GM23338 (cell line): Measurements from ENCODE around the gene LSP1. TPM values are rescaled to one million over a fixed set of nuclear protein-coding genes. Genes with fewer than 3 reads are reported as not detected.

Experiments
- EZH2phosphoT487 ChIP-seq: fragments of 200-600 bp; sonication (generic); IDR thresholded peaks from one replicate; pipeline ENCODE4 v1.8.1; 2018; ENCODE audit warnings: antibody characterized with exemption; ENCODE audit not compliant: unreplicated experiment
- polyA plus RNA-seq: library from polyadenylated mRNA; unstranded; fragments of >200 nt; fragmentation: Nextera tagmentation; extraction: Ambion mirVana; gene quantifications from 2 replicates; pipeline ENCODE4 v1.2.1, GENCODE V29; 2016
- total RNA-seq: library from RNA; depleted of rRNA; stranded (reverse); fragments of >200 nt; shearing (Covaris generic); gene quantifications from 2 replicates; pipeline ENCODE4 v1.2.3, GENCODE V29; 2014
- TF ChIP-seq, protein P1 (sequence below): fragments of 250-450 bp; sonication (Bioruptor Pico); IDR thresholded peaks from 2 replicates; pipeline ENCODE4 v1.5.0; 2020; ENCODE audit warnings: mild to moderate bottlenecking, moderate library complexity
- TF ChIP-seq, protein P2 (sequence below): IDR thresholded peaks from one replicate; pipeline ENCODE4 v1.6.1; 2018; ENCODE audit warnings: antibody characterized with exemption; ENCODE audit not compliant: unreplicated experiment
- TF ChIP-seq, protein P3 (sequence below), 2 experiments: fragments of 200-600 bp in 1 of 2; sonication (generic) in 1 of 2; conservative IDR thresholded peaks; 2 replicates each; pipeline versions ENCODE4 v1.5.1 to v1.6.1; 2016 to 2017; ENCODE audit warnings: antibody characterized with exemption in 2 of 2, low read depth in 2 of 2, mild to moderate bottlenecking in 2 of 2, moderate library complexity in 1 of 2

Gene LSP1
- total and polyA plus RNA-seq, 2 experiments from 2014 or later: 0.84 TPM; not detected in 1

GRCh38 chr11:1864831-1865665 lies 12.2 kb downstream of the LSP1 start (continued):
- TF ChIP-seq, protein P1, sequence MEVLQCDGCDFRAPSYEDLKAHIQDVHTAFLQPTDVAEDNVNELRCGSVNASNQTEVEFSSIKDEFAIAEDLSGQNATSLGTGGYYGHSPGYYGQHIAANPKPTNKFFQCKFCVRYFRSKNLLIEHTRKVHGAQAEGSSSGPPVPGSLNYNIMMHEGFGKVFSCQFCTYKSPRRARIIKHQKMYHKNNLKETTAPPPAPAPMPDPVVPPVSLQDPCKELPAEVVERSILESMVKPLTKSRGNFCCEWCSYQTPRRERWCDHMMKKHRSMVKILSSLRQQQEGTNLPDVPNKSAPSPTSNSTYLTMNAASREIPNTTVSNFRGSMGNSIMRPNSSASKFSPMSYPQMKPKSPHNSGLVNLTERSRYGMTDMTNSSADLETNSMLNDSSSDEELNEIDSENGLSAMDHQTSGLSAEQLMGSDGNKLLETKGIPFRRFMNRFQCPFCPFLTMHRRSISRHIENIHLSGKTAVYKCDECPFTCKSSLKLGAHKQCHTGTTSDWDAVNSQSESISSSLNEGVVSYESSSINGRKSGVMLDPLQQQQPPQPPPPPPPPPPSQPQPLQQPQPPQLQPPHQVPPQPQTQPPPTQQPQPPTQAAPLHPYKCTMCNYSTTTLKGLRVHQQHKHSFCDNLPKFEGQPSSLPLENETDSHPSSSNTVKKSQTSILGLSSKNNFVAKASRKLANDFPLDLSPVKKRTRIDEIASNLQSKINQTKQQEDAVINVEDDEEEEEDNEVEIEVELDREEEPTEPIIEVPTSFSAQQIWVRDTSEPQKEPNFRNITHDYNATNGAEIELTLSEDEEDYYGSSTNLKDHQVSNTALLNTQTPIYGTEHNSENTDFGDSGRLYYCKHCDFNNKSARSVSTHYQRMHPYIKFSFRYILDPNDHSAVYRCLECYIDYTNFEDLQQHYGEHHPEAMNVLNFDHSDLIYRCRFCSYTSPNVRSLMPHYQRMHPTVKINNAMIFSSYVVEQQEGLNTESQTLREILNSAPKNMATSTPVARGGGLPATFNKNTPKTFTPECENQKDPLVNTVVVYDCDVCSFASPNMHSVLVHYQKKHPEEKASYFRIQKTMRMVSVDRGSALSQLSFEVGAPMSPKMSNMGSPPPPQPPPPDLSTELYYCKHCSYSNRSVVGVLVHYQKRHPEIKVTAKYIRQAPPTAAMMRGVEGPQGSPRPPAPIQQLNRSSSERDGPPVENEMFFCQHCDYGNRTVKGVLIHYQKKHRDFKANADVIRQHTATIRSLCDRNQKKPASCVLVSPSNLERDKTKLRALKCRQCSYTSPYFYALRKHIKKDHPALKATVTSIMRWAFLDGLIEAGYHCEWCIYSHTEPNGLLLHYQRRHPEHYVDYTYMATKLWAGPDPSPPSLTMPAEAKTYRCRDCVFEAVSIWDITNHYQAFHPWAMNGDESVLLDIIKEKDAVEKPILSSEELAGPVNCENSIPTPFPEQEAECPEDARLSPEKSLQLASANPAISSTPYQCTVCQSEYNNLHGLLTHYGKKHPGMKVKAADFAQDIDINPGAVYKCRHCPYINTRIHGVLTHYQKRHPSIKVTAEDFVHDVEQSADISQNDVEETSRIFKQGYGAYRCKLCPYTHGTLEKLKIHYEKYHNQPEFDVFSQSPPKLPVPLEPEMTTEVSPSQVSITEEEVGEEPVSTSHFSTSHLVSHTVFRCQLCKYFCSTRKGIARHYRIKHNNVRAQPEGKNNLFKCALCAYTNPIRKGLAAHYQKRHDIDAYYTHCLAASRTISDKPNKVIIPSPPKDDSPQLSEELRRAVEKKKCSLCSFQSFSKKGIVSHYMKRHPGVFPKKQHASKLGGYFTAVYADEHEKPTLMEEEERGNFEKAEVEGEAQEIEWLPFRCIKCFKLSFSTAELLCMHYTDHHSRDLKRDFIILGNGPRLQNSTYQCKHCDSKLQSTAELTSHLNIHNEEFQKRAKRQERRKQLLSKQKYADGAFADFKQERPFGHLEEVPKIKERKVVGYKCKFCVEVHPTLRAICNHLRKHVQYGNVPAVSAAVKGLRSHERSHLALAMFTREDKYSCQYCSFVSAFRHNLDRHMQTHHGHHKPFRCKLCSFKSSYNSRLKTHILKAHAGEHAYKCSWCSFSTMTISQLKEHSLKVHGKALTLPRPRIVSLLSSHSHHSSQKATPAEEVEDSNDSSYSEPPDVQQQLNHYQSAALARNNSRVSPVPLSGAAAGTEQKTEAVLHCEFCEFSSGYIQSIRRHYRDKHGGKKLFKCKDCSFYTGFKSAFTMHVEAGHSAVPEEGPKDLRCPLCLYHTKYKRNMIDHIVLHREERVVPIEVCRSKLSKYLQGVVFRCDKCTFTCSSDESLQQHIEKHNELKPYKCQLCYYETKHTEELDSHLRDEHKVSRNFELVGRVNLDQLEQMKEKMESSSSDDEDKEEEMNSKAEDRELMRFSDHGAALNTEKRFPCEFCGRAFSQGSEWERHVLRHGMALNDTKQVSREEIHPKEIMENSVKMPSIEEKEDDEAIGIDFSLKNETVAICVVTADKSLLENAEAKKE: no peak
- TF ChIP-seq, protein P2, sequence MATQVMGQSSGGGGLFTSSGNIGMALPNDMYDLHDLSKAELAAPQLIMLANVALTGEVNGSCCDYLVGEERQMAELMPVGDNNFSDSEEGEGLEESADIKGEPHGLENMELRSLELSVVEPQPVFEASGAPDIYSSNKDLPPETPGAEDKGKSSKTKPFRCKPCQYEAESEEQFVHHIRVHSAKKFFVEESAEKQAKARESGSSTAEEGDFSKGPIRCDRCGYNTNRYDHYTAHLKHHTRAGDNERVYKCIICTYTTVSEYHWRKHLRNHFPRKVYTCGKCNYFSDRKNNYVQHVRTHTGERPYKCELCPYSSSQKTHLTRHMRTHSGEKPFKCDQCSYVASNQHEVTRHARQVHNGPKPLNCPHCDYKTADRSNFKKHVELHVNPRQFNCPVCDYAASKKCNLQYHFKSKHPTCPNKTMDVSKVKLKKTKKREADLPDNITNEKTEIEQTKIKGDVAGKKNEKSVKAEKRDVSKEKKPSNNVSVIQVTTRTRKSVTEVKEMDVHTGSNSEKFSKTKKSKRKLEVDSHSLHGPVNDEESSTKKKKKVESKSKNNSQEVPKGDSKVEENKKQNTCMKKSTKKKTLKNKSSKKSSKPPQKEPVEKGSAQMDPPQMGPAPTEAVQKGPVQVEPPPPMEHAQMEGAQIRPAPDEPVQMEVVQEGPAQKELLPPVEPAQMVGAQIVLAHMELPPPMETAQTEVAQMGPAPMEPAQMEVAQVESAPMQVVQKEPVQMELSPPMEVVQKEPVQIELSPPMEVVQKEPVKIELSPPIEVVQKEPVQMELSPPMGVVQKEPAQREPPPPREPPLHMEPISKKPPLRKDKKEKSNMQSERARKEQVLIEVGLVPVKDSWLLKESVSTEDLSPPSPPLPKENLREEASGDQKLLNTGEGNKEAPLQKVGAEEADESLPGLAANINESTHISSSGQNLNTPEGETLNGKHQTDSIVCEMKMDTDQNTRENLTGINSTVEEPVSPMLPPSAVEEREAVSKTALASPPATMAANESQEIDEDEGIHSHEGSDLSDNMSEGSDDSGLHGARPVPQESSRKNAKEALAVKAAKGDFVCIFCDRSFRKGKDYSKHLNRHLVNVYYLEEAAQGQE: no peak
- TF ChIP-seq EZH2phosphoT487: no peak
- TF ChIP-seq, protein P3, sequence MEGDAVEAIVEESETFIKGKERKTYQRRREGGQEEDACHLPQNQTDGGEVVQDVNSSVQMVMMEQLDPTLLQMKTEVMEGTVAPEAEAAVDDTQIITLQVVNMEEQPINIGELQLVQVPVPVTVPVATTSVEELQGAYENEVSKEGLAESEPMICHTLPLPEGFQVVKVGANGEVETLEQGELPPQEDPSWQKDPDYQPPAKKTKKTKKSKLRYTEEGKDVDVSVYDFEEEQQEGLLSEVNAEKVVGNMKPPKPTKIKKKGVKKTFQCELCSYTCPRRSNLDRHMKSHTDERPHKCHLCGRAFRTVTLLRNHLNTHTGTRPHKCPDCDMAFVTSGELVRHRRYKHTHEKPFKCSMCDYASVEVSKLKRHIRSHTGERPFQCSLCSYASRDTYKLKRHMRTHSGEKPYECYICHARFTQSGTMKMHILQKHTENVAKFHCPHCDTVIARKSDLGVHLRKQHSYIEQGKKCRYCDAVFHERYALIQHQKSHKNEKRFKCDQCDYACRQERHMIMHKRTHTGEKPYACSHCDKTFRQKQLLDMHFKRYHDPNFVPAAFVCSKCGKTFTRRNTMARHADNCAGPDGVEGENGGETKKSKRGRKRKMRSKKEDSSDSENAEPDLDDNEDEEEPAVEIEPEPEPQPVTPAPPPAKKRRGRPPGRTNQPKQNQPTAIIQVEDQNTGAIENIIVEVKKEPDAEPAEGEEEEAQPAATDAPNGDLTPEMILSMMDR (conservative IDR thresholded peaks at IDR 0.05; ENCODE audit: low read depth in 2 of 2): no peak
